GM19025 (cell line): ENCODE data around the gene S1PR2.
"Not testable (repeated sequence)": the region's sequence is repeated elsewhere in the genome, so short reads cannot be mapped to it uniquely, and the experiment has no call there.

ENCODE experiments used
- ATAC-seq: cut with Tn5 transposase; IDR thresholded peaks from one replicate; pipeline ENCODE4 v1.9.1; 2021; ENCODE audit warnings: mild to moderate bottlenecking, low read depth, moderate library complexity; ENCODE audit not compliant: unreplicated experiment

S1PR2 gene

GRCh38 chr19:10226376-10227025 is 4.6 kb downstream of the S1PR2 start:
- no peak for ATAC-seq

DNA sequence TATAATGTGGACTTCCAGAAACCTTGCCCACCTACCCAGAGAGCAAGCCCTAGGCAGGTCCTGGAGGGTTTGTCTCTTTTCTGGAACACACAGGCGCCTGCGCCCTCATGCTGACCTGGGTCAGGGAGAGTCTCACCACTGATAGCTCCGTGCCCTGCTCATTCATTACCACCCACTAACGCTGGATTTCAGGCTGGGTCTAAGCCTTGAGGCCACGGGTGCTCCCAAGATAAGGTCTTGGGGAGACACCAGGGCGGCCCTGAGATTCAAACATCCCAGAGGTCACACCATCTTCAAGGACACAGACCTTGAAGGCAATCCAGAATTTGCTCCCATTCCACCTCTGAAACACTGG is 5.1 kb downstream of the S1PR2 start:
- no peak for ATAC-seq

DNA sequence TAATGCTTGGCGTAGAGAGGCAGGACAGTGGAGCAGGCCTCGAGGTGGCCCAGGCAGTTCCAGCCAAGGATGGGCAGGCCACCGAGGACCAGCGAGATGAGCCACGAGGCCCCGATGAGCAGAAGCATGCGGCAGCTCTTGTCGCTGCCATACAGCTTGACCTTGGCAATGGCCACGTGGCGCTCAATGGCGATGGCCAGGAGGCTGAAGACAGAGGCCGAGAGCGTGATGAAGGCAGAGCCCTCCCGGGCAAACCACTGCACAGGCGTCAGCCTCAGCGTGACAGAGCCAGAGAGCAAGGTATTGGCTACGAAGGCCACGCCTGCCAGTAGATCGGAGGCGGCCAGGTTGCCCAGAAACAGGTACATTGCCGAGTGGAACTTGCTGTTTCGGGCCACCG is 6.8 kb downstream of the S1PR2 start:
- no peak for ATAC-seq

DNA sequence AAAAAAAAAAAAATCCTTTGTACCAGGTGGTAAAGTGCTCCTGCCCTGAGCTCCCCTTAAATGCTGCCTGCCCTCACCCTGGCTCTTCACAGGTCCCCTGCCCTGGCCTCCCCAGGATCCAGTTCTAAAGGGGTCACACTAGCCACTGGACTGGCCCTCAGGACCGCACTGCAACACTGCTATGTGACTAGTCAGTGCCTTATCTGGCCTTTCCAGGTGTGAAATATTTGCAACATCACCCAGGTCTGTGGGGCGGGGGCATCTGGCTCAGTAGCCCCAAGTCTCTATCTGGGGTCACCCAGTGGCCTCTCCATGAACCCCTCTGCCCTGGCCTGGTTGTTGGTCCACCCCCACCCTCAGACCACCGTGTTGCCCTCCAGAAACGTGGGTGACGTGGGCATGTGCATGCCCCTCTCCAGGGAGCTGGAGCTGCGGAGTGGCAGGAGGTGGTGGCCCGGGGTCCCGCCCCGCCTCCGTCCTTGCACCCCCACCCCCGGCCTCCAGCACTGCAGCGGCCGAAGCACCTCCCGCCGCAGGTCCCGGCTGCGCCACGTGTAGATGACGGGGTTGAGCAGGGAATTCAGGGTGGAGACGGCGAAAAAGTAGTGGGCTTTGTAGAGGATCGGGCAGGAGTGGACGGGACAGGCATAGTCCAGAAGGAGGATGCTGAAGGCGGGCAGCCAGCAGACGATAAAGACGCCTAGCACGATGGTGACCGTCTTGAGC is 7.5 kb downstream of the S1PR2 start:
- no peak for ATAC-seq

GRCh38 chr19:10222201-10222890 is 8.8 kb downstream of the S1PR2 start:
- no peak for ATAC-seq

- ATAC-seq: no peak
Observed at GRCh38 chr19:10220695-10221094, 10.4 kb downstream of the S1PR2 start.

- peak; percentile 74 for ATAC-seq
Observed at GRCh38 chr19:10219678-10220077, 11.5 kb downstream of the S1PR2 start.

DNA sequence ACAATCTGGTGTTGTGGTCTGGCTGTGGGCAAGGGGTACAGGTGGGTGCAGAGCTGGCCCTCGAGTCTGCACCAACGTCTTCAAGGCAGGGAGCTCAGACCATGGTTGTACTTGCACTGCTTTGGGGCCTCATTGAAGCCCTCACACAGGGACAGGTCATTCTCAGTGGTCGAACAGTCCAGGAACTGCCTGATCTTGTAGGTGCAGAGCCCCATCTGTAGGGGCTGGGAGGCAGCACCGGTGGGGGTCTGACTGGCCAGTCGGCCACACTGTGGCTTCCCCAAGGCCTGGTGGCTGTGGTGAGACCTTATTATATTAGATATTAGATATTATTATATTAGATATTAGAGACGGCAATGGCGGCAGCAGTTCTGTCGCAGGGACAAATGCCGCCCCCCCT is 14.0 kb downstream of the S1PR2 start:
- ATAC-seq: no peak

DNA sequence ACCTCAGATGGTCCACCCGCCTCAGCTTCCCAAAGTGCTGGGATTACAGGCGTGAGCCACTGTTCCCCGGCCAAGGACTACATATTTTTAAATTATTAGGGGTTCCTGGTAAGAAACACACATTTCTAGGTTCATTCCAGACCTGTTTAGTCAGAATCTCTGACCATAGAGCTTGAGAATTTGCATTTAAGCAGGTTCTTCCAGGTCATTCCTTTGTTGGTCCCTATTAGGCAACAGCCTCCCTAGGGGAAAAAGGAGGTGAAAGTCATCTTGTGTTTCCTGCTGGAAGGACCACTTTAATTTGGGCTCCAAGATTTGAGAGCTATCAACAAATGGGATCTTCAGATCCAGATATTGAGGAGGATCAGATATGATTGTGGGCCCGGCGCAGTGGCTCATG is 16.3 kb downstream of the S1PR2 start:
- no peak for ATAC-seq

- no peak for ATAC-seq
Observed at GRCh38 chr19:10211691-10212090, 19.4 kb downstream of the S1PR2 start.

DNA sequence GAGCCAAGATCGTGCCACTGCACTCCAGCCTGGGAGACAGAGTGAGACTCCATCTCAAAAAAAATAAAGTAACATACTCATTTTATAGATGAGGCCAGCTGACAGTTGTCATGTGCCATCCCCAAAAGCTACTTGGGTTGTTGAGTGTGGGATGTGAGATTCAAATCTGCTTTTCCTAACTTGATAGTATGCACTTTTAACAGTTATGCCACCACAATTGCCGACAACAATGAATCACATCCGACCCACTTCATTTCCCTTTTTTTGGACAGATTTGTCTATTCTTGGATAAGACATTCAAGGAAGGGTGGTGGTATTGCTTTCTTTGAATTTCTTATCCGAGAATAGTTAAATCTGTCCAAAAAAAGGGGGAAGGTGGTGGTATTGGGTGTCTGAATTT is 20.1 kb downstream of the S1PR2 start:
- no peak for ATAC-seq

GRCh38 chr19:10209315-10209714 is 21.8 kb downstream of the S1PR2 start:
- ATAC-seq: no peak

GRCh38 chr19:10207026-10207425 is 24.1 kb downstream of the S1PR2 start:
- ATAC-seq: no peak

GRCh38 chr19:10206226-10206885 is 24.8 kb downstream of the S1PR2 start:
- no peak for ATAC-seq

- ATAC-seq: no peak
Observed at GRCh38 chr19:10205636-10206035, 25.5 kb downstream of the S1PR2 start.

DNA sequence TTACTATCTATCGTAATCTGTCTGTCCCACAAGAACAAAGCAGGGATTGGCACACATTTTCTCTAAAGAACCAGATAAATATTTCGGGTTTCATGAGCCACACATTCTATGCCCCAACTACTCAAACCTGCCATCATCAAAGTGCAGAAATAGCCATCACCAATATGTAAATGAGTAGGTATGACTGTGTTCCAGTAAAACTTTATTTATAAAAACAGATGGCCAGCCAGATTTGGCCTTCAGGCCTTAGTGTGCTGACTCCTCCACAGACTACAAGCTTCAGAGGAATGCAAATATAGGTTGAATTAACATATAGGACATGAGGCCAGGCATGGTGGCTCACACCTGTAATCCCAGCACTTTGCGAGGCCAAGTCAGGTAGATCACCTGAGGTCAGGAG is 27.4 kb downstream of the S1PR2 start:
- ATAC-seq: no peak

DNA sequence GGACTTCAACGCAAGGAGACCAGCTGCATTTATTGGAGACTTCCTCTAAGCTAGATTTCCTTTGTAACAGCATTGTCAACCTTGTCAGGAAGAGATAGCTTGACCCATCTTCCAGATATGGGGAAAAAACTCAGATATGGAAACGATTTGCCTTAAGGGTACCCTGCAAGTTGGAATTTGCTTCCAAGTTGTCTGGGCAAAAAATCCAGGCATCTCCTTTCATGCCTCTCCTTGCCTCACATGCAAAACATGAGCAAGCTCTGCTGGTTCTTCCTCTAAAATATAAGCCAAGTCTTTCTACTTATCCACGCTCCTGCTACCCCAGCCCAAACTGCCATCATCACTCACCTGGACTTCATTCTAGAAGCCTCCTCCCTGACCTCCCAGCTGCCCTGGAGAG is 30.0 kb downstream of the S1PR2 start:
- no peak for ATAC-seq

- ATAC-seq: not testable (repeated sequence)
Observed at GRCh38 chr19:10200101-10200500, 31.0 kb downstream of the S1PR2 start.

GRCh38 chr19:10198889-10199644 is 32.1 kb downstream of the S1PR2 start:
- ATAC-seq: not testable (repeated sequence)

DNA sequence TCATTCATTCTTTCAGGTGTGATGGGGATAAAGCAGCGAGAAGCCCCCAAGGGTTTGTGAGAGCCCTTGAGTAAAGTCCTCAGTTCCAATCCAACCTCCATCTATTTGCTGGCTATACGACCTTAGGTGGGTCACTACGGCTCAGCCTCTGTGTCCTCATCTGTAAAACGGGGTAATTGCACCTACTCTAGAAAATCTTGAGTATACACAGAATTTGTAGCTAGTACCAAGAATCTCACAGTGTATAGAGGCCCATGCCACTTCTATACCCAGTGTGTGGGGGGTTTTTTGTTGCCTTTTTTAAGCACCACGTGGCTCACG is 36.0 kb downstream of the S1PR2 start:
- ATAC-seq: no peak
